BJ (cell line): ENCODE data around the gene PARD3. TPM values are rescaled to one million over a fixed set of nuclear protein-coding genes. Genes with fewer than 3 reads are reported as not detected.

ENCODE experiments used
- CTCF ChIA-PET: fragments of 350-600 bp; formaldehyde crosslinking; extraction: SDS; loops from one replicate; lab custom pipeline; 2021; ENCODE audit warnings: antibody characterized with exemption, inconsistent platforms; lab: Yijun Ruan, JAX
- POLR2A ChIA-PET: fragments of 300-600 bp; sonication (Branson Sonifier 250); formaldehyde crosslinking; extraction: SDS; loops from one replicate; lab custom pipeline; 2021; ENCODE audit warnings: antibody characterized with exemption; lab: Charles Lee
- DNase-seq: peaks from one replicate; pipeline ENCODE4 v3.0.0-alpha.2; 2011; ENCODE audit warnings: low read depth
- H3K27me3 ChIP-seq: 2 replicates; pipeline ENCODE4 v1.6.0; 2011; ENCODE audit warnings: low read length; ENCODE audit not compliant: control insufficient read depth, insufficient read depth
- H3K36me3 ChIP-seq: 2 replicates; pipeline ENCODE4 v1.5.1; 2011; ENCODE audit warnings: low read length; ENCODE audit not compliant: control insufficient read depth, insufficient read depth
- H3K4me3 ChIP-seq: 2 replicates; pipeline ENCODE4 v1.5.1; 2011; ENCODE audit warnings: low read depth, mild to moderate bottlenecking, control low read depth, low read length
- polyA plus RNA-seq: library from polyadenylated mRNA; depleted of rRNA; stranded (reverse); fragments of >200 nt; gene quantifications from 2 replicates; pipeline ENCODE4 v1.2.3, GENCODE V29; 2011
- TF ChIP-seq, protein P1 (sequence below): IDR thresholded peaks from 2 replicates; pipeline ENCODE4 v1.5.1; 2011; ENCODE audit warnings: low read depth, mild to moderate bottlenecking, control low read depth, inconsistent platforms, low read length, moderate library complexity; ENCODE audit not compliant: insufficient read depth

The PARD3 gene
- polyA plus RNA-seq, 1 experiment = 17.7 TPM

DNA sequence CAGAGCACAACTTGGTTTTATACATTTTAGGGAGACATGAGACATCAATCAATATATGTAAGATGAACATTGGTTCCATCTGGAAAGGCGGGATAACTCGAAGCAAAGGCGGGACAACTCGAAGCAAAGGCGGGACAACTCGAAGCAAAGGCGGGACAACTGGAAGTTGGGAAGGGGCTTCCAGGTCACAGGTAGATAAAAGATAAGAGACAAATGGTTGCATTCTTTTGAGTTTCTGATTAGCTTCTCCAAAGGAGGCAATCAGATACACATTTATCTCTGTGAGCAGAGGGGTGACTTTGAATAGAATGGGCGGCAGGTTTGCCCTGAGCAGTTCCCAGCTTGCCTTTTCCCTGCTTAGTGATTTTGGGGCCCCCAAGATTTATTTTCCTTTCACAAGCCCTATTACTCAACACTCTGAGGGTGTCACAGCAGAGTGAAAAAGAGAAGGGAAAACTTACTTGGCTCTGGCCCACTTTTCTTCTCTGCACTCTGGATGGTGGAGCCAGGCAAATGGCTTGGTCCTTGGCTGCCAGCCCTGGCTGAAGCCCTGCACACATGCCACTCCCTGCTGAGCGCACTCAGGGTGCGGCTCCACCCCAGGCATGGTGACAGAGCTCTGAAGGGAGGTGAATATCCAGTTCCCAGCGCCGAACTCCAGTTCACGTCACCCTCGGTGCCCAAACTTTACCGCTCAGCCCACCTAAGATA lies 46.7 kb downstream of the PARD3 start:
- no peak for DNase-seq
- Histone ChIP-seq H3K27me3 (no peaks in the 10 kb centered on the region), H3K4me3 (no peak overlapping the region), H3K36me3 (no peaks in the 10 kb centered on the region)
- ChIA-PET POLR2A (no interaction called here), CTCF (interaction anchor here (1.2 kb wide), 1 partner anchor 13 kb away, joined by 4 read pairs; no protein-coding TSS in a partner anchor)
- TF ChIP-seq, protein P1, sequence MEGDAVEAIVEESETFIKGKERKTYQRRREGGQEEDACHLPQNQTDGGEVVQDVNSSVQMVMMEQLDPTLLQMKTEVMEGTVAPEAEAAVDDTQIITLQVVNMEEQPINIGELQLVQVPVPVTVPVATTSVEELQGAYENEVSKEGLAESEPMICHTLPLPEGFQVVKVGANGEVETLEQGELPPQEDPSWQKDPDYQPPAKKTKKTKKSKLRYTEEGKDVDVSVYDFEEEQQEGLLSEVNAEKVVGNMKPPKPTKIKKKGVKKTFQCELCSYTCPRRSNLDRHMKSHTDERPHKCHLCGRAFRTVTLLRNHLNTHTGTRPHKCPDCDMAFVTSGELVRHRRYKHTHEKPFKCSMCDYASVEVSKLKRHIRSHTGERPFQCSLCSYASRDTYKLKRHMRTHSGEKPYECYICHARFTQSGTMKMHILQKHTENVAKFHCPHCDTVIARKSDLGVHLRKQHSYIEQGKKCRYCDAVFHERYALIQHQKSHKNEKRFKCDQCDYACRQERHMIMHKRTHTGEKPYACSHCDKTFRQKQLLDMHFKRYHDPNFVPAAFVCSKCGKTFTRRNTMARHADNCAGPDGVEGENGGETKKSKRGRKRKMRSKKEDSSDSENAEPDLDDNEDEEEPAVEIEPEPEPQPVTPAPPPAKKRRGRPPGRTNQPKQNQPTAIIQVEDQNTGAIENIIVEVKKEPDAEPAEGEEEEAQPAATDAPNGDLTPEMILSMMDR = no peak

DNA sequence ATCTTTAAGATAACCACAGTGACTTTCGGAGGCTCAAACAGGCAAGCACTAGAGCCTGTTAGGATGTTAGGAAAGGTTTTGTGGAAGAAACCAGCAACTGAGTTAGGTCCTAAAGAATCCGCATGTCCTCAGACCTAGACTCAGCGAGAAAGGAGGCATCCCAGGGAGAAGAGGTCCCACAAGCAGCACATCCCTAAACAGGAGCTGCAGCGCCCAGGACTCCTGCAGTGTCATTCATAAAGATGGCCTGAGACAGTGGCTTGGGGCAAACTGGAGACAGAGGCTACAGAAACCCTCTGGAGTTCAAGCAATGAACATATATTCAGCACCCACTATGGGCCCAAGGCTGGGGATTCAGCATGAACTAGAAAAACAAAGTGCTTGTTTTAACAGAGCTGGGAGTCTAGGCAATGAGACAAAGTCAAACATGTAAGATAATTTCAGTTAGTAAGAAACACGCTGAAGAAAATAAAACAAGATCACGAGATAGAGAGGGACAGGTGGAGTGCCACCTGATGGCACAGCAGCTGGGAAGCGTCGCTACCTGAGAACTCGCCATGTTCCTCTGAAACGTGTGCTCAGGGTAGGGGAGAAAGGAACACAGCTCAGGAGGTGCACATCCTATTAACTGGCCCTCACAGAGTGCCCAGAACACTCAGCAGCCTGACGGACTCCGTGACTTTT lies 48.1 kb downstream of the PARD3 start:
- DNase-seq = no peak
- TF ChIP-seq, protein P1 = no peak
- Histone ChIP-seq H3K4me3 (no peak overlapping the region), H3K36me3 (no peaks in the 10 kb centered on the region), H3K27me3 (no peaks in the 10 kb centered on the region)
- ChIA-PET POLR2A (no interaction called here), CTCF (no interaction called here)

GRCh38 chr10:34766266-34766600 lies 48.9 kb downstream of the PARD3 start:
- Histone ChIP-seq H3K36me3 (no peaks in the 10 kb centered on the region), H3K4me3 (no peak overlapping the region), H3K27me3 (no peaks in the 10 kb centered on the region)
- TF ChIP-seq, protein P1 = no peak
- CTCF ChIA-PET = no interaction called here
- POLR2A ChIA-PET = no interaction called here
- no peak for DNase-seq

DNA sequence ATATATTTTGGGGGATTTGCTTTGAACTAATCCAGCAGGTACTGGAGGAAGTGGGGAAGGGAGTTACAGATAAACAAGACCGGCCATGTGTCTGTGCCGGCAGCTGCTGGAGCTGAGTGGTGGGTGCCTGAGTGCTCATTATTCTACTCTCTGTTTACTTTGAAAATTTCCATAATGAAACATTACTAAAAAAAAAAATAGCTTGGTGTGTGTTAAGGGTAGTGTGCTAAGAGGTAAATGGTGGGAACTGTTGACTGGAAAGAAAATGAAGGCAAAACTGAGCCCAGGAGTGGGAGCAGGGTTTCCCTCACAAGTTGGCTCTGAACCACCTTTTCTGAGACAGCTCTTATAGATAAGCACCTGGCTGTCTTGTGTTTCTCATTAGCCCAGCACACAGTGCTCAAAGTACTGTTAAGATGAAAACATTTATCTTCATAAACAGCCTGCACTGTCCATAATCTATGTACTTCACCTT lies 50.6 kb downstream of the PARD3 start:
- DNase-seq = no peak
- ChIA-PET CTCF (interaction anchor here (1.4 to 1.9 kb wide), 2 partner anchors 10 to 12 kb away, joined by 3 to 6 read pairs; no protein-coding TSS in a partner anchor), POLR2A (no interaction called here)
- Histone ChIP-seq H3K4me3 (no peak overlapping the region), H3K27me3 (no peaks in the 10 kb centered on the region), H3K36me3 (no peaks in the 10 kb centered on the region)
- TF ChIP-seq, protein P1 = no peak

- no peaks in the 10 kb centered on the region for H3K27me3 ChIP-seq
- TF ChIP-seq, protein P1 = no peak
- no peaks in the 10 kb centered on the region for H3K36me3 ChIP-seq
- no peak for DNase-seq
- ChIA-PET POLR2A (no interaction called here), CTCF (interaction anchor here (0.8 to 1.5 kb wide), 3 partner anchors 13 to 39 kb away, joined by 3 read pairs; no protein-coding TSS in a partner anchor)
- H3K4me3 ChIP-seq = no peak overlapping the region
Observed at GRCh38 chr10:34762603-34763299, 52.3 kb downstream of the PARD3 start.
